ENCODE data around the gene MYOG.

DNA sequence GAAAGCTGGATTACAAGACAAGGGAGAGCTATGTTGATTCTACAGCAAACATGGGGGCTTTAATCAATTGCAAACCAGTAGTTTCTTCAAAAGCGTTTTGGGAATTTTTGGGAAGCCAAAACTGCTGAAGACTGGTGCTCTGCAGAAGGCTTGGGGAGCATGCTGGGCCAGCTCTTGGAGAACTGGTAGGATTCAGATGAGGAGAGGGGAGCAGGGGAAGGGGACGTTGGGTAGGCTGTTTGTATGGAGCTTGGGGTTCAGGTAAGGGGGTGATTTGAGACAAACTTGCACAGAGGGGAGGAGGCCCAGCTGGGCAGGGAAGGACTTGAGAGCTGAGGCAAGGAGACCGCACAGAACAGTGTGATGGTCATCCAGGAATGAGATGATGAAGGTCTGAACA lies 2.6 kb upstream of the MYOG start:
- TF ChIP-seq, protein P1, sequence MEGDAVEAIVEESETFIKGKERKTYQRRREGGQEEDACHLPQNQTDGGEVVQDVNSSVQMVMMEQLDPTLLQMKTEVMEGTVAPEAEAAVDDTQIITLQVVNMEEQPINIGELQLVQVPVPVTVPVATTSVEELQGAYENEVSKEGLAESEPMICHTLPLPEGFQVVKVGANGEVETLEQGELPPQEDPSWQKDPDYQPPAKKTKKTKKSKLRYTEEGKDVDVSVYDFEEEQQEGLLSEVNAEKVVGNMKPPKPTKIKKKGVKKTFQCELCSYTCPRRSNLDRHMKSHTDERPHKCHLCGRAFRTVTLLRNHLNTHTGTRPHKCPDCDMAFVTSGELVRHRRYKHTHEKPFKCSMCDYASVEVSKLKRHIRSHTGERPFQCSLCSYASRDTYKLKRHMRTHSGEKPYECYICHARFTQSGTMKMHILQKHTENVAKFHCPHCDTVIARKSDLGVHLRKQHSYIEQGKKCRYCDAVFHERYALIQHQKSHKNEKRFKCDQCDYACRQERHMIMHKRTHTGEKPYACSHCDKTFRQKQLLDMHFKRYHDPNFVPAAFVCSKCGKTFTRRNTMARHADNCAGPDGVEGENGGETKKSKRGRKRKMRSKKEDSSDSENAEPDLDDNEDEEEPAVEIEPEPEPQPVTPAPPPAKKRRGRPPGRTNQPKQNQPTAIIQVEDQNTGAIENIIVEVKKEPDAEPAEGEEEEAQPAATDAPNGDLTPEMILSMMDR (conservative IDR thresholded peaks at IDR 0.05; ENCODE audit: low read length), result no peak
- no peak for TF ChIP-seq EZH2phosphoT487 (IDR thresholded peaks at IDR 0.05; ENCODE audit: borderline replicate concordance, low read depth, low read length)
